Transverse colon (tissue), 4 donors: ENCODE results near the gene PLIN4.

Experiments used
- CTCF ChIP-seq, 5 experiments: fragments of 200-600 bp in 3 of 5; fragments of 450-650 bp in 2 of 5; sonication (generic) in 3 of 5; IDR thresholded peaks; 1 replicate in 2 of 5; 2 replicates in 3 of 5; pipeline ENCODE4 v1.5.1; 2016 to 2017; ENCODE audit warnings: antibody characterized with exemption in 5 of 5, inconsistent platforms in 3 of 5, mild to moderate bottlenecking in 2 of 5, moderate library complexity in 1 of 5
- POLR2AphosphoS5 ChIP-seq, 3 donors: sonication (generic); formaldehyde crosslinking; IDR thresholded peaks; one replicate each; pipeline ENCODE4 v1.6.1; 2016; ENCODE audit warnings: antibody characterized with exemption in 3 of 3

GRCh38 chr19:4517451-4518057 is 732 bp downstream of the PLIN4 start:
- TF ChIP-seq POLR2AphosphoS5 (IDR thresholded peaks at IDR 0.05) (no peak), CTCF (IDR thresholded peaks at IDR 0.05) (no peak)
